HG02588 (cell line): Measurements from ENCODE around the gene PLSCR3.
A peak's percentile ranks its signal among the peaks of the same experiment; 100 is the strongest.

ENCODE experiments used
- ATAC-seq: cut with Tn5 transposase; IDR thresholded peaks from one replicate; pipeline ENCODE4 v1.9.1; 2021; ENCODE audit warnings: mild to moderate bottlenecking, moderate library complexity; ENCODE audit not compliant: unreplicated experiment

Gene PLSCR3

GRCh38 chr17:7407082-7407481, 12.8 kb upstream of the PLSCR3 start:
- no peak for ATAC-seq

- ATAC-seq: no peak
These were observed 12.0 kb upstream of the PLSCR3 start for GRCh38 chr17:7406235-7406825.

GRCh38 chr17:7405350-7406234, 11.3 kb upstream of the PLSCR3 start:
- no peak for ATAC-seq

- peak; percentile 13 for ATAC-seq
These were observed 10.5 kb upstream of the PLSCR3 start for GRCh38 chr17:7404737-7405349.

GRCh38 chr17:7403977-7404736, 9.8 kb upstream of the PLSCR3 start, which contains the start of gene TMEM256:
TMEM256 (minus strand) TSS chr17:7404097; CDS start chr17:7404084, 13 bp downstream.
- peak; percentile 92 for ATAC-seq

- no peak for ATAC-seq
These were observed 9.3 kb upstream of the PLSCR3 start for GRCh38 chr17:7403727-7403976.

GRCh38 chr17:7403043-7403726, 8.9 kb upstream of the PLSCR3 start:
- ATAC-seq: no peak

- no peak for ATAC-seq
These were observed 4.3 kb upstream of the PLSCR3 start for GRCh38 chr17:7398612-7399011.

- no peak for ATAC-seq
These were observed 1.8 kb upstream of the PLSCR3 start for GRCh38 chr17:7396147-7396546.

- peak; percentile 38 for ATAC-seq
These were observed 493 bp downstream of the PLSCR3 start for GRCh38 chr17:7393613-7394451.

- no peak for ATAC-seq
These were observed 1.4 kb downstream of the PLSCR3 start for GRCh38 chr17:7392696-7393612.

- no peak for ATAC-seq
These were observed 3.0 kb downstream of the PLSCR3 start for GRCh38 chr17:7391307-7391706.

GRCh38 chr17:7389924-7390910, 4.1 kb downstream of the PLSCR3 start:
- no peak for ATAC-seq

- no peak for ATAC-seq
These were observed 5.5 kb downstream of the PLSCR3 start for GRCh38 chr17:7388856-7389255.

- no peak for ATAC-seq
These were observed 9.7 kb downstream of the PLSCR3 start for GRCh38 chr17:7384489-7385081.

- ATAC-seq: peak; percentile 72
These were observed 10.4 kb downstream of the PLSCR3 start for GRCh38 chr17:7383742-7384488.

GRCh38 chr17:7383371-7383741, 11.0 kb downstream of the PLSCR3 start:
- no peak for ATAC-seq
